Measurements from ENCODE around the gene ATP8A2. TPM values are rescaled to one million over a fixed set of nuclear protein-coding genes. Genes with fewer than 3 reads are reported as not detected.

ATP8A2 gene
- total and polyA plus RNA-seq, 9 of the 15 experiments (the other 6 are each of a cell fraction or from before 2014, with no cell fraction given): under 0.01 to 0.33 (median 0.06) TPM; not detected in 4

GRCh38 chr13:25352230-25352629 lies 19.5 kb upstream of the ATP8A2 start (continued):
- TF ChIP-seq AFF1 (IDR thresholded peaks at IDR 0.05; ENCODE audit: low read depth in 1 of 2, partially characterized antibody in 2 of 2): peak in 1 of 2 experiments; percentile 68
- peak in 1 of 2 experiments; percentile 49; a peak in 1 of 4 replicates for TF ChIP-seq BCLAF1 (IDR thresholded peaks at IDR 0.05; ENCODE audit: borderline replicate concordance in 1 of 2, control insufficient read depth in 1 of 2, low read depth in 2 of 2, low read length in 1 of 2)
- no peak for TF ChIP-seq ELF2 (CRISPR knock-in tag; IDR thresholded peaks at IDR 0.05)
- TF ChIP-seq ZC3H8 (IDR thresholded peaks at IDR 0.05): no peak
- no peak for TF ChIP-seq THAP7 (CRISPR knock-in tag; IDR thresholded peaks at IDR 0.05)
- TF ChIP-seq ARHGAP35 (IDR thresholded peaks at IDR 0.05; ENCODE audit: partially characterized antibody): no peak
- no peak for TF ChIP-seq HNRNPUL1 (IDR thresholded peaks at IDR 0.05; ENCODE audit: low read length)
- no peak for TF ChIP-seq JUNB (CRISPR knock-in tag; conservative IDR thresholded peaks at IDR 0.05)
- TF ChIP-seq RAD21 (CRISPR knock-in tag; conservative IDR thresholded peaks at IDR 0.05 in 1 of 2, IDR thresholded peaks at IDR 0.05 in 1 of 2): 0 out of 4 replicates have a peak, but pooled peaks of 1 of the 2 experiments have one; percentile 6
- peak; percentile 55; the same call in 1 of the 2 replicates for TF ChIP-seq GATAD2B (IDR thresholded peaks at IDR 0.05; ENCODE audit: borderline replicate concordance)
- no peak for TF ChIP-seq ATF6 (CRISPR knock-in tag; IDR thresholded peaks at IDR 0.05)
- no peak for TF ChIP-seq SNIP1 (IDR thresholded peaks at IDR 0.05; ENCODE audit: low read depth)
- no peak for TF ChIP-seq SMAD1 (IDR thresholded peaks at IDR 0.05; ENCODE audit: low read depth, low read length, partially characterized antibody)
- no peak for TF ChIP-seq RBM22 (IDR thresholded peaks at IDR 0.05; ENCODE audit: low read depth, low read length, poor library complexity, severe bottlenecking)

Data from K562 (cell line).